Cardiac muscle cell (in vitro differentiated cells and primary cell): Measurements from ENCODE around the gene SPATA2. TPM values are rescaled to one million over a fixed set of nuclear protein-coding genes. Genes with fewer than 3 reads are reported as not detected.

Experiments
- DNase-seq, 2 donors: peaks; one replicate each; pipeline versions ENCODE4 v3.0.0 to v3.0.0-alpha.2; 2010 to 2017; ENCODE audit warnings: low read depth in 1 of 2, low spot score in 1 of 2
- H3K27ac ChIP-seq: fragments of 200-600 bp; sonication (generic); 2 replicates; pipeline ENCODE4 v1.5.1; 2016
- H3K27me3 ChIP-seq: fragments of 200-600 bp; sonication (generic); 2 replicates; pipeline ENCODE4 v1.6.0; 2016; ENCODE audit warnings: control low read depth
- H3K36me3 ChIP-seq: fragments of 200-600 bp; sonication (generic); 2 replicates; pipeline ENCODE4 v1.5.1; 2016; ENCODE audit warnings: control low read depth
- H3K4me1 ChIP-seq: fragments of 200-600 bp; sonication (generic); 2 replicates; pipeline ENCODE4 v1.8.1; 2017; ENCODE audit warnings: low read depth, mild to moderate bottlenecking, mixed run types
- H3K4me3 ChIP-seq: fragments of 200-600 bp; sonication (generic); 2 replicates; pipeline ENCODE4 v1.5.1; 2016; ENCODE audit warnings: mild to moderate bottlenecking
- H3K9me3 ChIP-seq: fragments of 200-600 bp; sonication (generic); 2 replicates; pipeline ENCODE4 v1.5.1; 2017; ENCODE audit warnings: low read depth, mild to moderate bottlenecking, control low read depth
- CTCF ChIP-seq: IDR thresholded peaks from 2 replicates; pipeline ENCODE4 v1.5.1; 2012; ENCODE audit warnings: low read depth, mild to moderate bottlenecking, low read length
- polyA plus RNA-seq: library from polyadenylated mRNA; unstranded; fragments of >200 nt; fragmentation: Nextera tagmentation; extraction: Ambion mirVana; gene quantifications from 2 replicates; pipeline ENCODE4 v1.2.1, GENCODE V29; 2016
- total RNA-seq: library from RNA; depleted of rRNA; stranded (reverse); fragments of >200 nt; gene quantifications from 2 replicates; pipeline ENCODE4 v1.2.3, GENCODE V29; 2016

SPATA2 gene
- total and polyA plus RNA-seq, 2 experiments from 2014 or later: 6.0 to 9.4 TPM

- DNase-seq: no peak
- Histone ChIP-seq H3K9me3 (no peaks in the 10 kb centered on the region), H3K27me3 (no peaks in the 10 kb centered on the region), H3K36me3 (no peaks in the 10 kb centered on the region), H3K4me3 (no peak overlapping the region), H3K4me1 (no peaks in the 10 kb centered on the region), H3K27ac (no peak overlapping the region)
- no peak for TF ChIP-seq CTCF
These were observed 40.6 kb downstream of the SPATA2 start for GRCh38 chr20:49874696-49875095.

- Histone ChIP-seq H3K9me3 (no peaks in the 10 kb centered on the region), H3K4me3 (no peak overlapping the region), H3K27ac (no peak overlapping the region), H3K36me3 (no peaks in the 10 kb centered on the region), H3K4me1 (peaks cover 3% of the 10 kb centered on the region), H3K27me3 (no peaks in the 10 kb centered on the region)
- no peak for DNase-seq
- no peak for TF ChIP-seq CTCF
These were observed 43.3 kb downstream of the SPATA2 start for GRCh38 chr20:49872056-49872455.

- no peak for DNase-seq
- Histone ChIP-seq H3K27ac (no peak overlapping the region), H3K36me3 (no peaks in the 10 kb centered on the region), H3K4me3 (no peak overlapping the region), H3K9me3 (no peaks in the 10 kb centered on the region), H3K4me1 (peaks cover 3% of the 10 kb centered on the region), H3K27me3 (no peaks in the 10 kb centered on the region)
- TF ChIP-seq CTCF: no peak
These were observed 43.9 kb downstream of the SPATA2 start for GRCh38 chr20:49871391-49871948.

- no peak for TF ChIP-seq CTCF
- DNase-seq: no peak
- Histone ChIP-seq H3K27ac (no peak overlapping the region), H3K4me3 (no peak overlapping the region), H3K9me3 (no peaks in the 10 kb centered on the region), H3K36me3 (no peaks in the 10 kb centered on the region), H3K27me3 (no peaks in the 10 kb centered on the region), H3K4me1 (peaks cover 3% of the 10 kb centered on the region)
These were observed 45.1 kb downstream of the SPATA2 start for GRCh38 chr20:49870261-49870660.

- peaks cover 3% of the 10 kb centered on the region for H3K4me1 ChIP-seq
- H3K4me3 ChIP-seq: no peak overlapping the region
- TF ChIP-seq CTCF: no peak
- H3K27ac ChIP-seq: no peak overlapping the region
- no peaks in the 10 kb centered on the region for H3K27me3 ChIP-seq
- H3K9me3 ChIP-seq: no peaks in the 10 kb centered on the region
- no peaks in the 10 kb centered on the region for H3K36me3 ChIP-seq
- no peak for DNase-seq
These were observed 46.4 kb downstream of the SPATA2 start for GRCh38 chr20:49868964-49869363.

- no peak overlapping the region for H3K4me3 ChIP-seq
- no peak for TF ChIP-seq CTCF
- H3K9me3 ChIP-seq: no peaks in the 10 kb centered on the region
- no peak overlapping the region for H3K27ac ChIP-seq
- no peaks in the 10 kb centered on the region for H3K27me3 ChIP-seq
- no peak for DNase-seq
- peaks cover 3% of the 10 kb centered on the region for H3K4me1 ChIP-seq
- no peaks in the 10 kb centered on the region for H3K36me3 ChIP-seq
These were observed 46.8 kb downstream of the SPATA2 start for GRCh38 chr20:49868538-49868937.
